ENCODE data around the gene LONP1. TPM values are rescaled to one million over a fixed set of nuclear protein-coding genes. Genes with fewer than 3 reads are reported as not detected.
"Not testable (repeated sequence)": the region's sequence is repeated elsewhere in the genome, so short reads cannot be mapped to it uniquely, and the experiment has no call there.

LONP1 gene
- polyA plus RNA-seq, 1 experiment: 77.4 TPM

DNA sequence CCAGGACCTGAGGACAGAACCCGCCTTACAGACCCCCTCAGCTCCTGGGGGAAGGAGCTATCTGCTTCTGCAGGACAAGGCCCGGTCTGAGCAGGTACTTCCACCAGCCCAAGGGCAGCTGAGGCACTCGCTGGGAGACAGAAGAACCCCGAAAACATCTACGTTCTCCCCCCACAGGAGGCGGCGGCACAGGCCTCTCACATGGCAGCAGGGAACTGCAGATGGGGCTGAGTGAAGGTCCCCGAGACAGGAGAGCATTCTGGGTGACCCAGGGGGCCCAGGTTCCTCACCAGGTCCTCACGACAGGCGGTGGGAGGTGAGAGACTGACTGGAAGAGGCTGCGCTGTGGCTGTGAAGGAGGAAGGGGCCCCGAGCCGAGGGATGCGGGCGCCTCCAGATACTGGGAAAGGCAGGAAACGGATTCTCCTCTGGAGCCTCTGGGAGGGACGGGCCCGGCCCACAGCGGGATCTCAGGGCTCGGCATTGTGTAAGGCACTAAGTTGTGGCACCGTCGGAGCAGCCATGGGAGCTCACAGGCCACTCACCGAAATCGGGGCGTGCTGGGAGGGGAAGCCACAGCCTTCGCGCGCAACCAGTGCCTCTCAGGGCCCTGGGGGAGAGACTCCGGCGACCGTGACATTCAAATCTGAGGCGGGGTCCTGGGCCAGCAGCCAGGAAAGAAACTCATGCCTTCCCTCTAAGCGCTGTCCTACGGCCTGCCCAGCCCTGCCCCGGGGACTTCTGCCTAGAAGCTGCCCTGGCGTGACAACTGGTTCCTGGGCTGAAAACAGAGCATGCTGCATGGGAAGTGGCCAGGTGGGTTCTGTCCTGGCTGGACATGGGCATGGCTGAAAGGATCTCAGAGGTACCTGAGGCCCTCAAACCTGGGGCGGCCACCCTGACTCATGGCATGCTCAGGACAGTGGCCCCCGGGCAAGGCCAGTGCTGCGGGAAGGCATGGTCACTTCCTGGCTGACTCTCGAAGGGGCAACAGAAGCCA, 15.8 kb downstream of the LONP1 start:
- CTCF ChIA-PET: interaction anchor here (0.7 kb wide), 1 partner anchor 96 kb away, joined by 3 read pairs; no protein-coding TSS in a partner anchor
- H3K36me3 ChIP-seq (ENCODE audit: control insufficient read depth, insufficient read depth, low read length): peaks cover 45% of the 10 kb centered on the region
- DNase-seq (ENCODE audit: low read depth): no peak
- TF ChIP-seq, protein P1, sequence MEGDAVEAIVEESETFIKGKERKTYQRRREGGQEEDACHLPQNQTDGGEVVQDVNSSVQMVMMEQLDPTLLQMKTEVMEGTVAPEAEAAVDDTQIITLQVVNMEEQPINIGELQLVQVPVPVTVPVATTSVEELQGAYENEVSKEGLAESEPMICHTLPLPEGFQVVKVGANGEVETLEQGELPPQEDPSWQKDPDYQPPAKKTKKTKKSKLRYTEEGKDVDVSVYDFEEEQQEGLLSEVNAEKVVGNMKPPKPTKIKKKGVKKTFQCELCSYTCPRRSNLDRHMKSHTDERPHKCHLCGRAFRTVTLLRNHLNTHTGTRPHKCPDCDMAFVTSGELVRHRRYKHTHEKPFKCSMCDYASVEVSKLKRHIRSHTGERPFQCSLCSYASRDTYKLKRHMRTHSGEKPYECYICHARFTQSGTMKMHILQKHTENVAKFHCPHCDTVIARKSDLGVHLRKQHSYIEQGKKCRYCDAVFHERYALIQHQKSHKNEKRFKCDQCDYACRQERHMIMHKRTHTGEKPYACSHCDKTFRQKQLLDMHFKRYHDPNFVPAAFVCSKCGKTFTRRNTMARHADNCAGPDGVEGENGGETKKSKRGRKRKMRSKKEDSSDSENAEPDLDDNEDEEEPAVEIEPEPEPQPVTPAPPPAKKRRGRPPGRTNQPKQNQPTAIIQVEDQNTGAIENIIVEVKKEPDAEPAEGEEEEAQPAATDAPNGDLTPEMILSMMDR (IDR thresholded peaks at IDR 0.05; ENCODE audit: insufficient read depth, low read depth, low read length): no peak
- POLR2A ChIA-PET: no interaction called here
- H3K4me3 ChIP-seq (ENCODE audit: low read depth, low read length): no peak overlapping the region
- H3K27me3 ChIP-seq (ENCODE audit: control insufficient read depth, insufficient read depth, low read length): no peaks in the 10 kb centered on the region

- CTCF ChIA-PET; H3K27me3 ChIP-seq (ENCODE audit: control insufficient read depth, insufficient read depth, low read length); DNase-seq (ENCODE audit: low read depth); H3K4me3 ChIP-seq (ENCODE audit: low read depth, low read length); POLR2A ChIA-PET: not testable (repeated sequence)
- H3K36me3 ChIP-seq (ENCODE audit: control insufficient read depth, insufficient read depth, low read length): peaks cover 51% of the 10 kb centered on the region
Observed at GRCh38 chr19:5702053-5702410, 17.9 kb downstream of the LONP1 start.

DNA sequence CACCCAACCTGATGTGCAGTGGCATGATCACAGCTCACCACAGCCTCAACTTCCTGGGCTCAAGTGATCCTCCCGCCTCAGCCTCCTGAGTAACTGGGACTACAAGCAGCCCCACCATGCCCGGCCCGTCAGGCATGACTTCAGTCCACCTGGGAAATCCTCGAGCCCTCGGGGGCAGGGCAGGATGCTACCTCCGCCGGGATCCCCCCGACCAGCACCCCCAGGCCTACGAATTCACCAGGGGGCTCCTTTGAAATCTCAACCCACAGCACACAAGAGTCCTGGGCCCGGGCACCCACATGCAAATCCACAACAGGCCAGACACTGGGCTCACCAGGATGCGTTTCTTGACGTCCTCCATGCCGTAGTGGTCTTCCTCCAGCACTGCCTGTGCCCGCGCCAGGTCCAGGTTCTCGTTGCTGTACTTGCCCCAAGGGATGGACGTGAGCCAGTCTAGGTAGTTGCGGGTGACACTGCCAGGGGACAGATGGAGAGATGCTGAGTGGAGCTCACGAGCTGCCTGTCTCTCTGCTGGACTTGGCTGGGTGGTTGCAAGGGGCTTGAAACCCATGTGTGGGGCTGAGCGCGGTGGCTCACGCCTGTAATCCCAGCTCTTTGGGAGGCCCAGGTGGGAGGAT, 19.4 kb downstream of the LONP1 start:
- peaks cover 55% of the 10 kb centered on the region for H3K36me3 ChIP-seq (ENCODE audit: control insufficient read depth, insufficient read depth, low read length)
- ChIA-PET POLR2A (no interaction called here), CTCF (interaction anchor here (0.6 to 2.5 kb wide), 2 partner anchors 11 to 13 kb away, joined by 3 to 7 read pairs; partner anchors contain the start of gene RPL36)
- H3K4me3 ChIP-seq (ENCODE audit: low read depth, low read length): no peak overlapping the region
- TF ChIP-seq, protein P1 (IDR thresholded peaks at IDR 0.05; ENCODE audit: insufficient read depth, low read depth, low read length): no peak
- no peaks in the 10 kb centered on the region for H3K27me3 ChIP-seq (ENCODE audit: control insufficient read depth, insufficient read depth, low read length)
- no peak for DNase-seq (ENCODE audit: low read depth)

- no peak for DNase-seq (ENCODE audit: low read depth)
- Histone ChIP-seq H3K4me3 (ENCODE audit: low read depth, low read length) (no peak overlapping the region), H3K36me3 (ENCODE audit: control insufficient read depth, insufficient read depth, low read length) (peaks cover 56% of the 10 kb centered on the region), H3K27me3 (ENCODE audit: control insufficient read depth, insufficient read depth, low read length) (no peaks in the 10 kb centered on the region)
- CTCF ChIA-PET: interaction anchor here (2.5 kb wide), 1 partner anchor 9 kb away, joined by 7 read pairs; the partner anchor contains the start of gene RPL36
- TF ChIP-seq, protein P1 (IDR thresholded peaks at IDR 0.05; ENCODE audit: insufficient read depth, low read depth, low read length): no peak
- POLR2A ChIA-PET: no interaction called here
Observed at GRCh38 chr19:5698635-5699422, 21.1 kb downstream of the LONP1 start.

DNA sequence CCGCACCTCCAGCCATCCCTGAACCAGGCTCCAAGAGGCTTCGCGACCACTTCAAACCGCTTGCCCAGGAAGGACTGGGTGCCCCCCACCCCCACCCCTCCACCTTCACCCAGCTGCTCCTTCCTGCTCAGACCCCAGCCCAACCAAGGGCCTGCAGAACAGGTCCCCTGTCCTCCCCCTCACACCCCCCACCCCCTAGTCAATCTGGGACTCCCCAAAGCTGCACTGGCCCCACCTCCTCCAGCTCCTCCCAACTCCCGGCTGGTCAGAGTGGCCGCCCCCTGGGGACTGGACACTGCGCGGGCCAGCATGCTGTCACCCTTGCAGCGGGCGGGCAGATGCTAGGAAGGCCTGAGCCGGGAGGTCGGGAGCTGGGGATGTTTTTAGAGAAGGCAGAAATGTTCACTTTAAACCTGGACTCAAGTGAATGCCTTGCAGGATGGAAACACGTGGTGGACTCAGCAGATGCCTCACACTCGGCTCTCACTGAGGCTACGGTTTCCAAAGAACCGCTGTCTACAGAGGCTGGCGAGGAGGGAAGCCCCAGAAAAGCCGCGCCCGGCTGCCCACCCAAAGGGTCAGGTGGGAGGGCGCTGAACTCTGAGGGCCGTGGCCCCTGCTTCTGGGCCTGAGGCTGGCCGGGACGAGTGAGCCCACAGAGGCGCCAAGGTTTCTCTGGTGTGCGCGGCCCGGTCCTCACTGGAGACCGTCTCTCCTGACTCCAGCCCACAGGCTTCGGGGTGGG, 21.9 kb downstream of the LONP1 start:
- CTCF ChIA-PET: interaction anchor here (2.5 kb wide), 1 partner anchor 8 kb away, joined by 7 read pairs; the partner anchor contains the start of gene RPL36

More for the DNA sequence above, 21.9 kb downstream of the LONP1 start:
- Histone ChIP-seq H3K4me3 (ENCODE audit: low read depth, low read length) (no peak overlapping the region), H3K36me3 (ENCODE audit: control insufficient read depth, insufficient read depth, low read length) (peaks cover 56% of the 10 kb centered on the region), H3K27me3 (ENCODE audit: control insufficient read depth, insufficient read depth, low read length) (no peaks in the 10 kb centered on the region)
- TF ChIP-seq, protein P1 (IDR thresholded peaks at IDR 0.05; ENCODE audit: insufficient read depth, low read depth, low read length): no peak
- POLR2A ChIA-PET: no interaction called here
- DNase-seq (ENCODE audit: low read depth): no peak

Measured in BJ (cell line).